SJSA1 (cell line): ENCODE data around the gene TBC1D5. TPM values are rescaled to one million over a fixed set of nuclear protein-coding genes. Genes with fewer than 3 reads are reported as not detected.
"Not testable (repeated sequence)": the region's sequence is repeated elsewhere in the genome, so short reads cannot be mapped to it uniquely, and the experiment has no call there.

Source experiments
- DNase-seq, 2 experiments: peaks; one replicate each; pipeline ENCODE4 v3.0.0-alpha.2; 2015 to 2020; ENCODE audit warnings: low spot score in 2 of 2, low read depth in 1 of 2
- H3K27ac ChIP-seq: fragments of 250-450 bp; sonication (Bioruptor Pico); 2 replicates; pipeline ENCODE4 v1.5.1; 2020; ENCODE audit warnings: mild to moderate bottlenecking, moderate library complexity
- H3K27me3 ChIP-seq: fragments of 250-450 bp; sonication (Bioruptor Pico); replicated peaks from 2 replicates; pipeline ENCODE4 v1.5.1; 2020; ENCODE audit warnings: mild to moderate bottlenecking, moderate library complexity
- H3K36me3 ChIP-seq: fragments of 250-450 bp; sonication (Bioruptor Pico); 2 replicates; pipeline ENCODE4 v1.5.1; 2020; ENCODE audit warnings: mild to moderate bottlenecking
- H3K4me1 ChIP-seq: fragments of 250-450 bp; sonication (Bioruptor Pico); replicated peaks from 2 replicates; pipeline ENCODE4 v1.6.1; 2021; ENCODE audit warnings: mild to moderate bottlenecking
- H3K4me3 ChIP-seq: fragments of 250-450 bp; sonication (Bioruptor Pico); 2 replicates; pipeline ENCODE4 v1.5.1; 2020; ENCODE audit warnings: mild to moderate bottlenecking
- H3K9me3 ChIP-seq: fragments of 250-450 bp; sonication (Bioruptor Pico); replicated peaks from 2 replicates; pipeline ENCODE4 v1.5.1; 2020; ENCODE audit warnings: mild to moderate bottlenecking
- total RNA-seq: library from RNA; depleted of rRNA; stranded (reverse); fragments of >200 nt; shearing (Covaris generic); gene quantifications from 2 replicates; pipeline ENCODE4 v1.2.3, GENCODE V29; 2014

The TBC1D5 gene
- total RNA-seq, 1 experiment from 2014 or later, result 40.8 TPM

- Histone ChIP-seq H3K27me3 (no peaks in the 10 kb centered on the region), H3K4me3 (no peak overlapping the region), H3K4me1 (0 out of 2 replicates have a peak, but pooled peaks cover 4% of the 10 kb centered on the region), H3K27ac (no peak overlapping the region), H3K9me3 (no peaks in the 10 kb centered on the region), H3K36me3 (peaks cover 5% of the 10 kb centered on the region; the same call in 1 of the 2 replicates)
- DNase-seq, result no peak
Measured at GRCh38 chr3:17372362-17373210, 369.8 kb downstream of the TBC1D5 start.

DNA sequence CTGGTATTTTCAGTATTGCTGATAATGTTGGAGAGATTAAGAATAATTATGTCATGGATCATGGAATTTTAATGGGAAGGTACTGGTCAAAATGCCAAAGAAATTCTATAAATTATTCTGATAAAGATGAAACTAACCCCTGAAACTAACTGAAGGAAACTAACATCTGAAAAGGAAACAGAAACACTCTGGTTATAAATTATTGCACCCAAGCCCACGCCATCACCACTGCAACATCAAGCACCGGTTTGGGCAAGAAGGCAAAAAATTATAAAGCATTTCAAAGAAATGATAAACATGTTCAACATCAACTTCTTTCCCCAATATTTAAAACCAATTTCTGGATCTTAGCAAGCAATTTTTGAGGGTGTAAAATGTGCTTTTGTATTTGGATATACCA lies 372.5 kb downstream of the TBC1D5 start:
- H3K4me1 ChIP-seq, result 0 out of 2 replicates have a peak, but pooled peaks cover 4% of the 10 kb centered on the region
- no peak overlapping the region for H3K27ac ChIP-seq
- H3K27me3 ChIP-seq, result no peaks in the 10 kb centered on the region
- peaks cover 5% of the 10 kb centered on the region; the same call in 1 of the 2 replicates for H3K36me3 ChIP-seq
- no peak overlapping the region for H3K4me3 ChIP-seq
- no peak for DNase-seq
- H3K9me3 ChIP-seq, result no peaks in the 10 kb centered on the region

DNA sequence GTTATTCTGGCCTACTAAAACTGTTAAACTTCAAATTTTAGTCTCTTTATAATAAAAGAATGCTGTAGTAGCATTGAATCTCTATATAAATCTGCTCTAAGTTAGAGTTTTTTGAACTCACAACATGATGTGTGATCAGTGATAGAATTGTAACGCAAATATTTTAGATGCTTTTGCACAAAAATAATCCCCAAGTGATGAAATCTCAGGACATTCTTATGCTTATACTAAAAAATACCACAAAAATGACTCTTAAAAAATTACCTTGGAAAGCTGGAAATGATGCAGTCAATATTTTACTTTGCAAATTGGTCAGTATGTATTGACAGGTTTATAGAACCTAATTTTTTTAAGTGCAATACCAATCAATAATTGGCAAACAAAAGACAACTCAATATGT lies 375.3 kb downstream of the TBC1D5 start:
- no peak for DNase-seq
- Histone ChIP-seq H3K27ac (no peak overlapping the region), H3K9me3 (no peaks in the 10 kb centered on the region), H3K4me3 (no peak overlapping the region), H3K36me3 (peaks cover 5% of the 10 kb centered on the region; the same call in 1 of the 2 replicates), H3K4me1 (no peaks in the 10 kb centered on the region), H3K27me3 (no peaks in the 10 kb centered on the region)

GRCh38 chr3:17360991-17361390 lies 381.4 kb downstream of the TBC1D5 start:
- no peaks in the 10 kb centered on the region for H3K4me1 ChIP-seq
- H3K27ac ChIP-seq, result no peak overlapping the region
- no peaks in the 10 kb centered on the region for H3K27me3 ChIP-seq
- no peak overlapping the region for H3K4me3 ChIP-seq
- no peak for DNase-seq
- H3K36me3 ChIP-seq, result no peaks in the 10 kb centered on the region
- no peaks in the 10 kb centered on the region for H3K9me3 ChIP-seq

DNA sequence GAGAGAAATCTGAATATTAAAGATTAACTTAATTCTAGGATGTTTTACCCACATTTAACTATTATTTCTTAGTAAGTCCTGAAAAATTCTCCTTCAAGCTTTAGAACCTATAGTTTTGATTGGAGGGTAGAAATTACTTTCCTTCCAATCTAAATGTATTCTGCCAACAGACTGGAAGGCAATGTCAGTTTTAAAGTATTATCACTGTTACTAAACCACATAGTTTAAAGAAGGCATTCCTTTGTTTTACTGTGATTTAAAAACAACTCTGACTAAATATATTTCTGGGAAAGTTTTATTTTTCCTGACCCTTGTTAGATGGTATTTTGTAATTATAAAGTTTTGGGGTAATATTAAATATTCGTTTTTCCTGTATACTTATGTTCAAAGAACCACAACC lies 382.5 kb downstream of the TBC1D5 start:
- Histone ChIP-seq H3K27me3 (no peaks in the 10 kb centered on the region), H3K36me3 (no peaks in the 10 kb centered on the region), H3K9me3 (no peaks in the 10 kb centered on the region), H3K4me1 (no peaks in the 10 kb centered on the region), H3K4me3 (no peak overlapping the region), H3K27ac (no peak overlapping the region)
- DNase-seq, result no peak

- no peak for DNase-seq
- Histone ChIP-seq H3K36me3 (no peaks in the 10 kb centered on the region), H3K27ac (no peak overlapping the region), H3K9me3 (no peaks in the 10 kb centered on the region), H3K27me3 (no peaks in the 10 kb centered on the region), H3K4me1 (no peaks in the 10 kb centered on the region), H3K4me3 (no peak overlapping the region)
Measured at GRCh38 chr3:17357035-17357710, 385.3 kb downstream of the TBC1D5 start.

- Histone ChIP-seq H3K27ac (no peak overlapping the region), H3K4me3 (no peak overlapping the region), H3K4me1 (no peaks in the 10 kb centered on the region), H3K27me3 (no peaks in the 10 kb centered on the region), H3K9me3 (no peaks in the 10 kb centered on the region), H3K36me3 (no peaks in the 10 kb centered on the region)
- no peak for DNase-seq
Measured at GRCh38 chr3:17356585-17356984, 385.8 kb downstream of the TBC1D5 start.

- no peak overlapping the region for H3K4me3 ChIP-seq
- no peaks in the 10 kb centered on the region for H3K4me1 ChIP-seq
- H3K9me3 ChIP-seq, result no peaks in the 10 kb centered on the region
- H3K36me3 ChIP-seq, result no peaks in the 10 kb centered on the region
- no peak for DNase-seq
- no peak overlapping the region for H3K27ac ChIP-seq
- no peaks in the 10 kb centered on the region for H3K27me3 ChIP-seq
Measured at GRCh38 chr3:17355591-17355990, 386.8 kb downstream of the TBC1D5 start.

- no peaks in the 10 kb centered on the region for H3K9me3 ChIP-seq
- H3K4me3 ChIP-seq, result no peak overlapping the region
- H3K4me1 ChIP-seq, result no peaks in the 10 kb centered on the region
- H3K36me3 ChIP-seq, result no peaks in the 10 kb centered on the region
- DNase-seq, result no peak
- no peak overlapping the region for H3K27ac ChIP-seq
- no peaks in the 10 kb centered on the region for H3K27me3 ChIP-seq
Measured at GRCh38 chr3:17354341-17354740, 388.1 kb downstream of the TBC1D5 start.

DNA sequence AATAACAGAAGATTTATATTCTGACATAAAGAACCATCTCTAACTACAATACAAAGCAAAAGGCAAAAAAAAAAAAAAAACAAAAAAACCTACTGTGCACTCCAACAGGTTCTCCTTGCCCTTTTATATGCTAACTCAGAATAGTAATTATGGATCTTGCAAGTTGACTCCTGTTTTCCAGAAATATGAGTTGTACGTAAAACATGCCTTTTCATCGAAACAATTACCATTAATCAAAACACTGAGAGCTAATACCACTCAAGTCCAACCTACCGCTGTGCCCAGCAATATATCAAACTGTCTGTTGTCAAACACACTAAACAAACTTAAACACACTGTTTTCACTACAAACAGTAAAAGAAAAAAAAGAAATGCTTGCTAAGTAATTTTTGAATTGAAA lies 389.8 kb downstream of the TBC1D5 start:
- no peak overlapping the region for H3K27ac ChIP-seq
- H3K36me3 ChIP-seq, result no peaks in the 10 kb centered on the region
- DNase-seq, result no peak
- no peaks in the 10 kb centered on the region for H3K4me1 ChIP-seq
- H3K9me3 ChIP-seq, result no peaks in the 10 kb centered on the region
- no peaks in the 10 kb centered on the region for H3K27me3 ChIP-seq
- no peak overlapping the region for H3K4me3 ChIP-seq

DNA sequence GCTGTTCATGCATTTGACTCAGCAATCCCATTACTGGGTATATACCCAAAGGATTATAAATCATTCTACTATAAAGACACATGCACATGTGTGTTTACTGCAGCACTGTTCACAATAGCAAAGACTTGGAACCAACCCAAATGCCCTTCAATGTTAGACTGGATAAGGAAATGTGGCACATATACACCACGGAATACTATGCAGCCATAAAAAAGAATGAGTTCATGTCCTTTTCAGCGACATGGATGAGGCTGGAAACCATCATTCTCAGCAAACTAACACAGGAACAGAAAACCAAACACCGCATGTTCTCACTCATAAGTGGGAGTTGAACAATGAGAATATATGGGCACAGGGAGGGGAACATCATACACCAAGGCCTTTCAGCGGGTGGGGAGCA lies 391.2 kb downstream of the TBC1D5 start:
- H3K27ac ChIP-seq, H3K4me3 ChIP-seq, H3K36me3 ChIP-seq, H3K27me3 ChIP-seq, H3K4me1 ChIP-seq, H3K9me3 ChIP-seq, DNase-seq: not testable (repeated sequence)

- Histone ChIP-seq H3K27ac (no peak overlapping the region), H3K9me3 (no peaks in the 10 kb centered on the region), H3K4me1 (no peaks in the 10 kb centered on the region), H3K4me3 (no peak overlapping the region), H3K36me3 (no peaks in the 10 kb centered on the region), H3K27me3 (no peaks in the 10 kb centered on the region)
- no peak for DNase-seq
Measured at GRCh38 chr3:17349093-17349492, 393.3 kb downstream of the TBC1D5 start.

- no peak for DNase-seq
- no peaks in the 10 kb centered on the region for H3K4me1 ChIP-seq
- H3K9me3 ChIP-seq, result no peaks in the 10 kb centered on the region
- H3K4me3 ChIP-seq, result no peak overlapping the region
- H3K36me3 ChIP-seq, result no peaks in the 10 kb centered on the region
- no peaks in the 10 kb centered on the region for H3K27me3 ChIP-seq
- H3K27ac ChIP-seq, result no peak overlapping the region
Measured at GRCh38 chr3:17342119-17342518, 400.3 kb downstream of the TBC1D5 start.

DNA sequence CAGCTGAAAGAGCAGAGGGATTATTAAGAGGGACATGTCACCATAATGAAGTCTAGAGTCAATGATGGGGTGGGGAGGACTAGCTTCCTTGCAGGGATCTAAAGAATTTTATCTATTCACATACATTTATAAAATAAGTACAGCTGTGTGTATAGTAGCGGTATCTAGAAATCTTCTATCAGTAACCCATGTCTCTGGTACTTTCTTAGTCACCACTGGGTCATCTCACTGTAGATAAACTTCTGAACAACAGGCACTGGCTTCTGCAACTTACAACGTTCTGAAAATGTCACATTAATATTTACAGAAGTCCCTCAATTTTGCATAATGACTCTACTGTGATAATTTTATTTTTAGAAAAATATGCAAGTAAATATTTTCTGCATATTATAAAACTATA lies 401.7 kb downstream of the TBC1D5 start:
- DNase-seq, result no peak
- Histone ChIP-seq H3K4me1 (no peaks in the 10 kb centered on the region), H3K27ac (no peak overlapping the region), H3K36me3 (no peaks in the 10 kb centered on the region), H3K4me3 (no peak overlapping the region), H3K9me3 (no peaks in the 10 kb centered on the region), H3K27me3 (no peaks in the 10 kb centered on the region)
